Stromal cell of bone marrow (primary cell): Measurements from ENCODE around the gene SPANXN1.
"Not testable (repeated sequence)": the region's sequence is repeated elsewhere in the genome, so short reads cannot be mapped to it uniquely, and the experiment has no call there.

ENCODE experiments used
- DNase-seq: peaks from one replicate; pipeline ENCODE4 v3.0.0-alpha.2; 2012; ENCODE audit warnings: low read depth

SPANXN1 gene, protein sequence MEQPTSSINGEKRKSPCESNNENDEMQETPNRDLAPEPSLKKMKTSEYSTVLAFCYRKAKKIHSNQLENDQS

GRCh38 chrX:145247203-145247602 is at the start of gene SPANXN1:
Gene SPANXN1 (plus strand): TSS chrX:145247503. CDS start chrX:145247587, 84 bp downstream.
- DNase-seq, result not testable (repeated sequence)

- no peak for DNase-seq
Measured at GRCh38 chrX:145199078-145199477, 48.2 kb upstream of the SPANXN1 start.

- DNase-seq, result no peak
Measured at GRCh38 chrX:145213504-145213903, 33.8 kb upstream of the SPANXN1 start.

GRCh38 chrX:145292218-145292617 is 44.9 kb downstream of the SPANXN1 start:
- no peak for DNase-seq
